ENCODE results near the gene TMC8.

TMC8 gene

GRCh38 chr17:78140169-78141051 is 9.8 kb downstream of the TMC8 start (continued):
- TF ChIP-seq SALL2 (tag by site-specific recombination; IDR thresholded peaks at IDR 0.05; ENCODE audit: borderline replicate concordance) (no peak), SCRT2 (tag by site-specific recombination; IDR thresholded peaks at IDR 0.05) (peak; percentile 23; the same call in 1 of the 2 replicates), PATZ1 (tag by site-specific recombination; IDR thresholded peaks at IDR 0.05) (peak; percentile 85), ZNF324 (tag by site-specific recombination; IDR thresholded peaks at IDR 0.05) (no peak), ZNF362 (tag by site-specific recombination; IDR thresholded peaks at IDR 0.05) (peak; percentile 79), ZNF501 (tag by site-specific recombination; IDR thresholded peaks at IDR 0.05) (no peak), IKZF3 (tag by site-specific recombination; IDR thresholded peaks at IDR 0.05) (no peak), ZNF433 (tag by site-specific recombination; IDR thresholded peaks at IDR 0.05; ENCODE audit: low read depth) (no peak), SP7 (tag by site-specific recombination; IDR thresholded peaks at IDR 0.05) (peak; percentile 19; the same call in 1 of the 2 replicates), ZNF423 (tag by site-specific recombination; IDR thresholded peaks at IDR 0.05) (no peak), PRDM10 (tag by site-specific recombination; IDR thresholded peaks at IDR 0.05) (no peak; the same call in 1 of the 2 replicates), ZNF530 (tag by site-specific recombination; IDR thresholded peaks at IDR 0.05; ENCODE audit: low read depth) (no peak), HOXA7 (CRISPR knock-in tag; IDR thresholded peaks at IDR 0.05; ENCODE audit: borderline replicate concordance) (no peak), ZNF843 (tag by site-specific recombination; IDR thresholded peaks at IDR 0.05) (no peak), ZNF654 (tag by site-specific recombination; IDR thresholded peaks at IDR 0.05; ENCODE audit: low read depth) (no peak), ZNF398 (tag by site-specific recombination; IDR thresholded peaks at IDR 0.05) (no peak), KLF16 (tag by site-specific recombination; IDR thresholded peaks at IDR 0.05) (peak; percentile 88)
